ENCODE results near the gene ASRGL1. TPM values are rescaled to one million over a fixed set of nuclear protein-coding genes. Genes with fewer than 3 reads are reported as not detected.
"Not testable (repeated sequence)": the region's sequence is repeated elsewhere in the genome, so short reads cannot be mapped to it uniquely, and the experiment has no call there.

ASRGL1 gene
- total and polyA plus RNA-seq, 3 donors from 2014 or later = 101 to 295 (median 119) TPM

DNA sequence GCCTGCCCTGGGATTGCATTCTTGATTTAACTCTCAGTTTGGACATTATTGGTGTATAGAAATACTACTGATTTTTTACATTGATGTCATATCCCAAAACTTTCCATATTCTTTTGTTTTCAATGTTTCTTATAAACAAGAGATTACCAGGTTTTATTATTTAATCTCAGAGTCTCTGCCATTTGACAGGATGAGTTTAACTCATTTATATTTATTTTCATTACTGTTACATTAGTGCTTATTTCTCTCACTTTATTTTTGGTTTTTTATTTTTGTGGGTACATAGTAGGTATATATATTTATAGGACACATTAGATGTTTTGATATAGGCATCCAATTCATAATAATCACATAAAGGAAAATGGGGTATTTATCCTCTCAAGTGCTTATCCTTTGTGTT is 29.3 kb upstream of the ASRGL1 start:
- H3K4me3 ChIP-seq = no peak overlapping the region
- H3K4me1 ChIP-seq = no peaks in the 10 kb centered on the region
- H3K36me3 ChIP-seq (ENCODE audit: low read depth, missing control alignments) = no peaks in the 10 kb centered on the region
- no peak overlapping the region for H3K27ac ChIP-seq
- intact Hi-C loops (cut with DNase I; ENCODE audit: low total_unique reads) = no loop called here
- H3K9me3 ChIP-seq = no peaks in the 10 kb centered on the region
- no peaks in the 10 kb centered on the region for H3K27me3 ChIP-seq
- no peak for DNase-seq
- TF ChIP-seq, protein P1, sequence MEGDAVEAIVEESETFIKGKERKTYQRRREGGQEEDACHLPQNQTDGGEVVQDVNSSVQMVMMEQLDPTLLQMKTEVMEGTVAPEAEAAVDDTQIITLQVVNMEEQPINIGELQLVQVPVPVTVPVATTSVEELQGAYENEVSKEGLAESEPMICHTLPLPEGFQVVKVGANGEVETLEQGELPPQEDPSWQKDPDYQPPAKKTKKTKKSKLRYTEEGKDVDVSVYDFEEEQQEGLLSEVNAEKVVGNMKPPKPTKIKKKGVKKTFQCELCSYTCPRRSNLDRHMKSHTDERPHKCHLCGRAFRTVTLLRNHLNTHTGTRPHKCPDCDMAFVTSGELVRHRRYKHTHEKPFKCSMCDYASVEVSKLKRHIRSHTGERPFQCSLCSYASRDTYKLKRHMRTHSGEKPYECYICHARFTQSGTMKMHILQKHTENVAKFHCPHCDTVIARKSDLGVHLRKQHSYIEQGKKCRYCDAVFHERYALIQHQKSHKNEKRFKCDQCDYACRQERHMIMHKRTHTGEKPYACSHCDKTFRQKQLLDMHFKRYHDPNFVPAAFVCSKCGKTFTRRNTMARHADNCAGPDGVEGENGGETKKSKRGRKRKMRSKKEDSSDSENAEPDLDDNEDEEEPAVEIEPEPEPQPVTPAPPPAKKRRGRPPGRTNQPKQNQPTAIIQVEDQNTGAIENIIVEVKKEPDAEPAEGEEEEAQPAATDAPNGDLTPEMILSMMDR (IDR thresholded peaks at IDR 0.05) = no peak
- no peak for TF ChIP-seq POLR2A (IDR thresholded peaks at IDR 0.05)

- Histone ChIP-seq H3K9me3 (no peaks in the 10 kb centered on the region), H3K27ac (no peak overlapping the region), H3K36me3 (ENCODE audit: low read depth, missing control alignments) (no peaks in the 10 kb centered on the region), H3K27me3 (no peaks in the 10 kb centered on the region), H3K4me1 (no peaks in the 10 kb centered on the region), H3K4me3 (no peak overlapping the region)
- intact Hi-C loops (cut with DNase I; ENCODE audit: low total_unique reads) = loop anchor here (5.0 kb wide), 1 partner anchor 138 kb away; no protein-coding TSS in a partner anchor
- TF ChIP-seq, protein P1 (IDR thresholded peaks at IDR 0.05) = no peak
- no peak for TF ChIP-seq POLR2A (IDR thresholded peaks at IDR 0.05)
- 65 to 68% methylated on average over 7 of the region's 7 CpGs for WGBS, 2 donors
- no peak for DNase-seq
Measured at GRCh38 chr11:62309991-62310390, 27.3 kb upstream of the ASRGL1 start.

DNA sequence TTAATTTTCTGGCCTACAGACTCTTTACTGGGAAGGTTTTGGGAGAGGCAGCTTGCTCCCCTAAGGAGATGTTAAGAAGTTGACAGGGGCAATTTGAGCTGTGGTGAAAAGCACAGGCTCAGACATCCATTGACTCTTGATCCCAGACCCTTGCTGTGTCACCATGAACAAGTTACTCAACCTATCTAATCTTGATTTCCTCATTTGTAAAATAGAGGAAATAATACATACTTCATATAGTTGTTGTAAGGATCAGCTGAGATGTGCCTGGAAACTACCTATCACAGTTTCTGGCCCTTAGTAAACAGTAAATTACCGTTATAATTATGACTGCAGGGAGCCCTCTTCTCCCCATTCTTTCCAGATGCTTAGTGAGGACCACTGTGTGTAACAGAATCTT is 21.8 kb upstream of the ASRGL1 start:
- Histone ChIP-seq H3K27me3 (no peaks in the 10 kb centered on the region), H3K27ac (no peak overlapping the region), H3K36me3 (ENCODE audit: low read depth, missing control alignments) (no peaks in the 10 kb centered on the region), H3K9me3 (no peaks in the 10 kb centered on the region), H3K4me1 (no peaks in the 10 kb centered on the region), H3K4me3 (no peak overlapping the region)
- no peak for DNase-seq
- WGBS, 2 donors = 92 to 96% methylated on average over 1 of the region's 1 CpG
- intact Hi-C loops (cut with DNase I; ENCODE audit: low total_unique reads) = no loop called here
- TF ChIP-seq, protein P1 (IDR thresholded peaks at IDR 0.05) = no peak
- TF ChIP-seq POLR2A (IDR thresholded peaks at IDR 0.05) = no peak

GRCh38 chr11:62322524-62322923 is 14.7 kb upstream of the ASRGL1 start:
- intact Hi-C loops (cut with DNase I; ENCODE audit: low total_unique reads) = no loop called here
- no peaks in the 10 kb centered on the region for H3K36me3 ChIP-seq (ENCODE audit: low read depth, missing control alignments)
- WGBS, 2 donors = 85 to 89% methylated on average over 2 of the region's 2 CpGs
- TF ChIP-seq, protein P1 (IDR thresholded peaks at IDR 0.05) = no peak
- TF ChIP-seq POLR2A (IDR thresholded peaks at IDR 0.05) = no peak
- H3K9me3 ChIP-seq = no peaks in the 10 kb centered on the region
- no peak overlapping the region for H3K4me3 ChIP-seq
- no peak overlapping the region for H3K27ac ChIP-seq
- H3K27me3 ChIP-seq = no peaks in the 10 kb centered on the region
- no peak for DNase-seq
- H3K4me1 ChIP-seq = no peaks in the 10 kb centered on the region

DNA sequence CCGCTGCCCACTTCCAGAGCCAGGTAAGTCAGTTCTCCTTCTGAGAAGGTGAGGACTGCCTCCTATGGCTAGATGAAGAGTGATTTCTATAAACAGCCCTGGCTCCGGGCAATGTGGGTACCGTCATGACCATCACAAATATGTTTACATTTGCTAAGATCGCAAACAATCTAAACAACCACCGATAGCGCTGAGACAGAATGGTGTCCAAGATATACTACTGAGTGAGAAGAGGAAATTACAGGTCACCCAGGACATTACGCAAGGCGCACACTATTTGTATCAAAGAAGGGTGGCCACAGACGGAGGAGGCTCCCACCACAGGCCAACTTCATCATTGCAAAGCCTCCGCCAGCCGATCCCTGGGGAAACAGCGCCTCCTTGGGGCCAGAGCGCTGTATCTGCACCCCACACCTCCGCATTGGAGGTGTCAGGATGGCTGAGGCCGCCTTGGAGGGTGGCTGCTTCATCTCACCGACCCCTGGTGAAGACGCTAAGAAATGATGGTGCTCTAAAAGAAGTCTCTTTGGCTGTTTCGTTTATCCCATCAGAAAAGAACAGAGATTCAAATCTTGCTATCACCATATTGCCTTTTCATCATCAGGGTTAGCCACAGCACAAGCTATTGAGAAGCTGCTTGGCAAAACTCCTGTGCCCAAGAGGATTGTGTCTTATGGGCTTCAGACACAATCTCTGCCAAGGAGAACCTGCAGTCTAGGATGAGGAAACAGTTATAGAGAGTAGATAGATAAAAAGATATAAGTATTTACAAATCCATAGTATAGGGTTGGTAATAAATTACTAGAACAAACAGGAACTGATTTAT is 12.3 kb upstream of the ASRGL1 start:
- no peak overlapping the region for H3K4me3 ChIP-seq
- H3K27me3 ChIP-seq = no peaks in the 10 kb centered on the region
- no peaks in the 10 kb centered on the region for H3K9me3 ChIP-seq
- no peak for TF ChIP-seq POLR2A (IDR thresholded peaks at IDR 0.05)
- TF ChIP-seq, protein P1 (IDR thresholded peaks at IDR 0.05) = peak; percentile 45 to 66 (median 50)
- H3K36me3 ChIP-seq (ENCODE audit: low read depth, missing control alignments) = no peaks in the 10 kb centered on the region
- H3K4me1 ChIP-seq = no peaks in the 10 kb centered on the region
- no peak overlapping the region for H3K27ac ChIP-seq
- WGBS, 2 donors = 43 to 44% methylated on average over 18 of the region's 18 CpGs
- intact Hi-C loops (cut with DNase I; ENCODE audit: low total_unique reads) = no loop called here
- peak; percentile 71 for DNase-seq

GRCh38 chr11:62325781-62326180 is 11.5 kb upstream of the ASRGL1 start:
- intact Hi-C loops (cut with DNase I; ENCODE audit: low total_unique reads); H3K4me3 ChIP-seq; H3K36me3 ChIP-seq (ENCODE audit: low read depth, missing control alignments); H3K27me3 ChIP-seq; H3K9me3 ChIP-seq; H3K27ac ChIP-seq; DNase-seq; H3K4me1 ChIP-seq: not testable (repeated sequence)
- 66 to 77% methylated on average over 5 of the region's 5 CpGs for WGBS, 2 donors

- H3K4me1 ChIP-seq; DNase-seq; H3K27me3 ChIP-seq; H3K9me3 ChIP-seq; H3K27ac ChIP-seq; intact Hi-C loops (cut with DNase I; ENCODE audit: low total_unique reads); H3K4me3 ChIP-seq; H3K36me3 ChIP-seq (ENCODE audit: low read depth, missing control alignments): not testable (repeated sequence)
- WGBS, 2 donors = 41 to 51% methylated on average over 6 of the region's 6 CpGs
Measured at GRCh38 chr11:62326719-62327118, 10.5 kb upstream of the ASRGL1 start.
